ENCODE measurements around the gene PLXNA2. TPM values are rescaled to one million over a fixed set of nuclear protein-coding genes. Genes with fewer than 3 reads are reported as not detected.

The PLXNA2 gene
- total and polyA plus RNA-seq, 2 of the 8 experiments (the other 6 are each of a cell fraction or from before 2014, with no cell fraction given), result 0.33 to 1.5 TPM

GRCh38 chr1:208256091-208256490, 11.9 kb upstream of the PLXNA2 start (continued):
- TF ChIP-seq SAP30 (IDR thresholded peaks at IDR 0.05; ENCODE audit: insufficient read depth, insufficient replicate concordance, low read length) (no peak), POU5F1 (IDR thresholded peaks at IDR 0.05; ENCODE audit: low read depth, low read length) (no peak), SUZ12 (IDR thresholded peaks at IDR 0.05; ENCODE audit: low read length) (no peak)
